Keratinocyte (primary cell): ENCODE measurements around the gene YTHDF1. TPM values are rescaled to one million over a fixed set of nuclear protein-coding genes. Genes with fewer than 3 reads are reported as not detected.

Experiments used
- DNase-seq: peaks from one replicate; pipeline ENCODE4 v3.0.0-alpha.2; 2011; ENCODE audit warnings: low read depth, missing footprints, low spot score
- FAIRE-seq: peaks from 2 replicates; lab custom pipeline; 2011; peaks lifted over from hg19 to GRCh38; lab: Jason Lieb, UNC
- H2AFZ ChIP-seq: 2 replicates; pipeline ENCODE4 v1.6.0; 2012; ENCODE audit warnings: low read length, control low read depth, inconsistent platforms; ENCODE audit not compliant: control insufficient read depth
- H3K27ac ChIP-seq: 2 replicates; pipeline ENCODE4 v1.5.1; 2011; ENCODE audit warnings: low read length; ENCODE audit not compliant: control insufficient read depth, insufficient read depth
- H3K27me3 ChIP-seq: 3 replicates; pipeline ENCODE4 v1.6.0; 2011; ENCODE audit warnings: low read length; ENCODE audit not compliant: control insufficient read depth, insufficient read depth; ENCODE audit errors: extremely low read depth
- H3K36me3 ChIP-seq, 2 experiments: 2 replicates in 1 of 2; 3 replicates in 1 of 2; pipeline ENCODE4 v1.5.1; 2011; ENCODE audit warnings: low read length in 2 of 2, mild to moderate bottlenecking in 1 of 2; ENCODE audit not compliant: control insufficient read depth in 2 of 2, insufficient read depth in 2 of 2; ENCODE audit errors: extremely low read depth in 1 of 2
- H3K4me1 ChIP-seq: 3 replicates; pipeline ENCODE4 v1.5.1; 2011; ENCODE audit warnings: low read length; ENCODE audit not compliant: control insufficient read depth, insufficient read depth; ENCODE audit errors: extremely low read depth
- H3K4me2 ChIP-seq: 3 replicates; pipeline ENCODE4 v1.6.0; 2011; ENCODE audit warnings: low read depth, low read length; ENCODE audit not compliant: control insufficient read depth, insufficient read depth; ENCODE audit errors: extremely low read depth
- H3K4me3 ChIP-seq, 3 experiments: fragments of 200-600 bp in 1 of 3; sonication (generic) in 1 of 3; 2 replicates in 2 of 3; 3 replicates in 1 of 3; pipeline ENCODE4 v1.5.1; 2011 to 2016; ENCODE audit warnings: low read length in 3 of 3, mild to moderate bottlenecking in 3 of 3, control low read depth in 2 of 3, inconsistent platforms in 1 of 3, low read depth in 1 of 3, mixed read lengths in 1 of 3, mixed run types in 1 of 3, moderate library complexity in 1 of 3; ENCODE audit not compliant: control insufficient read depth in 2 of 3, insufficient read depth in 2 of 3; ENCODE audit errors: extremely low read depth in 1 of 3
- H3K79me2 ChIP-seq: 2 replicates; pipeline ENCODE4 v1.6.0; 2012; ENCODE audit warnings: low read length; ENCODE audit not compliant: control insufficient read depth, insufficient read depth
- H3K9ac ChIP-seq: 3 replicates; pipeline ENCODE4 v1.6.0; 2011; ENCODE audit warnings: low read length; ENCODE audit not compliant: control insufficient read depth, insufficient read depth; ENCODE audit errors: extremely low read depth
- H3K9me1 ChIP-seq: 3 replicates; pipeline ENCODE4 v1.6.0; 2011; ENCODE audit warnings: low read length; ENCODE audit not compliant: control insufficient read depth, insufficient read depth; ENCODE audit errors: extremely low read depth
- H3K9me3 ChIP-seq: 2 replicates; pipeline ENCODE4 v1.5.1; 2012; ENCODE audit warnings: low read depth, low read length; ENCODE audit not compliant: control insufficient read depth
- H4K20me1 ChIP-seq: 3 replicates; pipeline ENCODE4 v1.6.0; 2011; ENCODE audit warnings: low read length; ENCODE audit not compliant: control insufficient read depth, insufficient read depth; ENCODE audit errors: extremely low read depth
- EZH2 ChIP-seq: IDR thresholded peaks from one replicate; pipeline ENCODE4 v1.6.1; 2012; ENCODE audit warnings: inconsistent platforms, mild to moderate bottlenecking, low read length, moderate library complexity
- dilution Hi-C: fragments of 300-500 bp; cut with MboI; formaldehyde crosslinking; loops from one replicate; pipeline ENCODE4 v1.7.0; 2020; ENCODE audit warnings: low sequenced_read_pairs; ENCODE audit not compliant: extremely low pct_ligation_motif_present
- polyA plus RNA-seq, 5 experiments: library from polyadenylated mRNA; depleted of rRNA in 3 of 5; stranded (reverse) in 3 of 5; stranded (forward) in 1 of 5; unstranded in 1 of 5; fragments of >200 nt; gene quantifications; 1 replicate in 1 of 5; 2 replicates in 3 of 5; 3 replicates in 1 of 5; pipeline versions ENCODE4 v1.2.1 to v1.2.3, GENCODE V29; 2011 to 2012; ENCODE audit warnings: missing spikeins in 2 of 5, low read depth in 1 of 5, low replicate concordance in 1 of 5
- TF ChIP-seq, protein P1 (sequence below), 3 experiments: IDR thresholded peaks in 1 of 3; conservative IDR thresholded peaks in 1 of 3; optimal IDR thresholded peaks in 1 of 3; 2 replicates in 2 of 3; 3 replicates in 1 of 3; pipeline versions ENCODE3 to v1.5.1; 2011; ENCODE audit warnings: low read length in 3 of 3, mild to moderate bottlenecking in 3 of 3, moderate library complexity in 2 of 3, control low read depth in 1 of 3, inconsistent platforms in 1 of 3; ENCODE audit not compliant: insufficient read depth in 2 of 3; ENCODE audit errors: extremely low read depth in 1 of 3

Gene YTHDF1
- polyA plus RNA-seq, 1 donor (not counting 4 experiments of a cell fraction or from before 2014, with no cell fraction given), result 26.4 TPM

DNA sequence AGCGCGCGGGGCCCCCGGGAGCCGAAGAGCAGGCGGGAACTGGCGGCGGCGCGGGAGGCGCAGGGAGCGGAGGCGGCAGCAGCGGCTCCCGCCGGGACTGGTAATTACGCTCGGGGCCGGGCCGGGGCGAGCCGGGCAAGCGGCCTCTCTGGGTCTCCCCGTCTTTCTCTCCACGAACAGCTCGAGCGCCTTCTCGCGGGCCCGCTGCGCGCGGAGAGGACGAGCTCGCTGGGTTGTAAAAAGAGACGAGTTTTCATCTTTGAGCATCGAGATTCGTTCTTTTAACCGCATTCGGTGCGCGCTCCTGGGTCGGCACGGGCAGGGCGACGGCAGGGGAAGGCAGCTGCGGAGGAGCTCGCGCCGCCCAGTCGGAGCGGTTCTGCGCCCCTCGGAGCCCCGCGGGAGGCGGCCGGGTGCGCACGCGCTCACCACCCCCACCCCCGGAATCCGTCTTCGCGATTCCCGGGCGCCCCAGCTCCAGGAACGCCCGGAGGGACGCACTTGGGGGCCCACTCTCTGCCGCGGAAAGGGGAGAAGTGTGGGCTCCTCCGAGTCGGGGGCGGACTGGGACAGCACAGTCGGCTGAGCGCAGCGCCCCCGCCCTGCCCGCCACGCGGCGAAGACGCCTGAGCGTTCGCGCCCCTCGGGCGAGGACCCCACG, 38.0 kb downstream of the YTHDF1 start:
- Histone ChIP-seq H3K27ac (no peak overlapping the region), H2AFZ (no peak overlapping the region), H3K9me3 (no peaks in the 10 kb centered on the region), H4K20me1 (peaks cover 5% of the 10 kb centered on the region), H3K27me3 (peaks cover 78% of the 10 kb centered on the region), H3K9me1 (no peaks in the 10 kb centered on the region), H3K4me2 (no peak overlapping the region), H3K79me2 (no peaks in the 10 kb centered on the region), H3K36me3 (no peaks in the 10 kb centered on the region), H3K4me3 (no peak overlapping the region), H3K9ac (no peak overlapping the region), H3K4me1 (peaks cover 2% of the 10 kb centered on the region)
- TF ChIP-seq, protein P1, sequence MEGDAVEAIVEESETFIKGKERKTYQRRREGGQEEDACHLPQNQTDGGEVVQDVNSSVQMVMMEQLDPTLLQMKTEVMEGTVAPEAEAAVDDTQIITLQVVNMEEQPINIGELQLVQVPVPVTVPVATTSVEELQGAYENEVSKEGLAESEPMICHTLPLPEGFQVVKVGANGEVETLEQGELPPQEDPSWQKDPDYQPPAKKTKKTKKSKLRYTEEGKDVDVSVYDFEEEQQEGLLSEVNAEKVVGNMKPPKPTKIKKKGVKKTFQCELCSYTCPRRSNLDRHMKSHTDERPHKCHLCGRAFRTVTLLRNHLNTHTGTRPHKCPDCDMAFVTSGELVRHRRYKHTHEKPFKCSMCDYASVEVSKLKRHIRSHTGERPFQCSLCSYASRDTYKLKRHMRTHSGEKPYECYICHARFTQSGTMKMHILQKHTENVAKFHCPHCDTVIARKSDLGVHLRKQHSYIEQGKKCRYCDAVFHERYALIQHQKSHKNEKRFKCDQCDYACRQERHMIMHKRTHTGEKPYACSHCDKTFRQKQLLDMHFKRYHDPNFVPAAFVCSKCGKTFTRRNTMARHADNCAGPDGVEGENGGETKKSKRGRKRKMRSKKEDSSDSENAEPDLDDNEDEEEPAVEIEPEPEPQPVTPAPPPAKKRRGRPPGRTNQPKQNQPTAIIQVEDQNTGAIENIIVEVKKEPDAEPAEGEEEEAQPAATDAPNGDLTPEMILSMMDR (optimal IDR thresholded peaks at IDR 0.05 in 1 of 3, IDR thresholded peaks at IDR 0.05 in 1 of 3, conservative IDR thresholded peaks at IDR 0.05 in 1 of 3; ENCODE audit: extremely low read depth in 1 of 3, insufficient read depth in 2 of 3, low read length in 3 of 3), result no peak
- peak; percentile 95 for TF ChIP-seq EZH2
- dilution Hi-C loops, result no loop called here
- FAIRE-seq (no peak), DNase-seq (no peak)

DNA sequence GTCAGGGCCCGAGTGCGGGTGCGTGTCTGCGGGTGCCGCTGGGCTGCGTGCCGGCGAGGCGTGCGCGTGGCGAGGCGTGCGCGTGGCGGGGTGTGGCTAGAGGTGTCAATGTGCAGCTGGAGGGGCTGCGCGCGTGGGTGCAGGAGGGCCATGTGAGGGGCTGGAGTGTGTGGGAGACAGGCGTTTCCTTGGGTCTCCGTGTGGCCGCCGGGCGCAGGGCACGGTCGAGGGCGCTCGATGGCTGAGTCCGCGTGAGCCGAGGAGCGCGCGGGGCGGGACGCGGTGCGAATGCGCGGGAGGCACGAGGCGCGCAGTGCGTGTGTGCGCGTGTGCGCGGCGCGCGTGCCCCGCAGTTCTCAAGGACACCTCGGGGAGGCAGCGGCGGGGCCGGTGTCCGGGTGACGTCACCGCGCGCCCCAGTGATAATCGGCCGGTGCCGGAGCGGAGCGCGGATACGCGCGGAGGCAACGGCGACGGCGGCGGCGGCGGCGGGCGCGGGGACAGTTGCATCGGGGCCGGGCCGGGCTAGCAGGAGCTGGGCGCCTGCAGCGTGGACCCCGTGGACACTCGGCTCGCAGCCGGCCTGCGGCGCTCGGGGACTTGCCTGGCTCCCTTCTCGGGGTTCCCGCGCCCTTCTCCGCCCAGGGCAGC, 38.7 kb downstream of the YTHDF1 start:
- Histone ChIP-seq H2AFZ (no peak overlapping the region), H3K4me2 (no peak overlapping the region), H3K27ac (no peak overlapping the region), H3K79me2 (no peaks in the 10 kb centered on the region), H3K36me3 (no peaks in the 10 kb centered on the region), H3K27me3 (peaks cover 82% of the 10 kb centered on the region), H3K9me1 (no peaks in the 10 kb centered on the region), H3K4me3 (no peak overlapping the region), H3K4me1 (peaks cover 2% of the 10 kb centered on the region), H4K20me1 (peaks cover 5% of the 10 kb centered on the region), H3K9me3 (no peaks in the 10 kb centered on the region), H3K9ac (no peak overlapping the region)
- FAIRE-seq, result no peak
- no peak for TF ChIP-seq EZH2
- TF ChIP-seq, protein P1 (optimal IDR thresholded peaks at IDR 0.05 in 1 of 3, IDR thresholded peaks at IDR 0.05 in 1 of 3, conservative IDR thresholded peaks at IDR 0.05 in 1 of 3; ENCODE audit: extremely low read depth in 1 of 3, insufficient read depth in 2 of 3, low read length in 3 of 3), result no peak
- dilution Hi-C loops, result no loop called here
- no peak for DNase-seq
